Measurements from ENCODE around the gene SLC8A3.
A peak's percentile ranks its signal among the peaks of the same experiment; 100 is the strongest.

SLC8A3 gene

DNA sequence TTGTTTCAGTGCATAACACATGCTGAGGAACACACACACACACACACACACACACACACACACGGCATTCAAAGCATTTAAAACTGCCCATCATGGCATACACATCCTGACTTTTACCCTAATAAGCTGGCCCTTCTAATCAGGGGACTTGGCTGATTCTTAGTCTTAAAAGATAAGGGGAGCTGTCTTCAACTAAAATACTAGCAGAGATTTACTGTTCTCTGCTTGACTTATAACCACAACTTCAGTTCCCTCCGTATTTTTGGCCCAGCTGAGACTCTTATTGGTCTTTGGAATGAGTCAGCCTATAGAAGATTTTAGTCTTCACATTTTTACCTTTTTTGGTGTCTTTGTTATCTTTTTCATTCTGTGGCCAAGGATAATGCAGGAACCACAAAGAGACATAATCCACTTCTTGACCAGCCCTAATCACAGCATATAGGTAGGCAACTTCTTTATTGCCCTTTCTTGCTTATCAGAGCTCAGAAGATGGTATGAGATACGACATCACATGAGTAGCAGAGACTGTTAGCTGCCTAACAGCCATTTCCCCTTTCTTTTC, 25.1 kb upstream of the SLC8A3 start:
- TF ChIP-seq EZH2phosphoT487 (IDR thresholded peaks at IDR 0.05; ENCODE audit: low read depth): no peak
- TF ChIP-seq, protein P1, sequence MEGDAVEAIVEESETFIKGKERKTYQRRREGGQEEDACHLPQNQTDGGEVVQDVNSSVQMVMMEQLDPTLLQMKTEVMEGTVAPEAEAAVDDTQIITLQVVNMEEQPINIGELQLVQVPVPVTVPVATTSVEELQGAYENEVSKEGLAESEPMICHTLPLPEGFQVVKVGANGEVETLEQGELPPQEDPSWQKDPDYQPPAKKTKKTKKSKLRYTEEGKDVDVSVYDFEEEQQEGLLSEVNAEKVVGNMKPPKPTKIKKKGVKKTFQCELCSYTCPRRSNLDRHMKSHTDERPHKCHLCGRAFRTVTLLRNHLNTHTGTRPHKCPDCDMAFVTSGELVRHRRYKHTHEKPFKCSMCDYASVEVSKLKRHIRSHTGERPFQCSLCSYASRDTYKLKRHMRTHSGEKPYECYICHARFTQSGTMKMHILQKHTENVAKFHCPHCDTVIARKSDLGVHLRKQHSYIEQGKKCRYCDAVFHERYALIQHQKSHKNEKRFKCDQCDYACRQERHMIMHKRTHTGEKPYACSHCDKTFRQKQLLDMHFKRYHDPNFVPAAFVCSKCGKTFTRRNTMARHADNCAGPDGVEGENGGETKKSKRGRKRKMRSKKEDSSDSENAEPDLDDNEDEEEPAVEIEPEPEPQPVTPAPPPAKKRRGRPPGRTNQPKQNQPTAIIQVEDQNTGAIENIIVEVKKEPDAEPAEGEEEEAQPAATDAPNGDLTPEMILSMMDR (IDR thresholded peaks at IDR 0.05; ENCODE audit: low read depth, low read length): no peak
- Histone ChIP-seq H3K9ac (ENCODE audit: low read length) (no peak overlapping the region), H2AFZ (ENCODE audit: low read depth, low read length) (0 out of 2 replicates have a peak overlapping the region, but pooled peaks have one; percentile 11), H3K27me3 (ENCODE audit: low read depth, low read length) (peaks cover 18% of the 10 kb centered on the region), H3K79me2 (ENCODE audit: low read length) (no peaks in the 10 kb centered on the region), H3K36me3 (replicated peaks; ENCODE audit: low read depth, low read length) (no peaks in the 10 kb centered on the region), H3K9me3 (ENCODE audit: insufficient read depth, low read length) (no peaks in the 10 kb centered on the region), H3K4me3 (ENCODE audit: low read length) (no peak overlapping the region), H4K20me1 (ENCODE audit: insufficient read depth, low read length) (no peaks in the 10 kb centered on the region), H3K4me1 (ENCODE audit: low read length) (no peaks in the 10 kb centered on the region), H3K4me2 (ENCODE audit: low read length) (no peak overlapping the region), H3K27ac (ENCODE audit: low read length) (no peak overlapping the region)

DNA sequence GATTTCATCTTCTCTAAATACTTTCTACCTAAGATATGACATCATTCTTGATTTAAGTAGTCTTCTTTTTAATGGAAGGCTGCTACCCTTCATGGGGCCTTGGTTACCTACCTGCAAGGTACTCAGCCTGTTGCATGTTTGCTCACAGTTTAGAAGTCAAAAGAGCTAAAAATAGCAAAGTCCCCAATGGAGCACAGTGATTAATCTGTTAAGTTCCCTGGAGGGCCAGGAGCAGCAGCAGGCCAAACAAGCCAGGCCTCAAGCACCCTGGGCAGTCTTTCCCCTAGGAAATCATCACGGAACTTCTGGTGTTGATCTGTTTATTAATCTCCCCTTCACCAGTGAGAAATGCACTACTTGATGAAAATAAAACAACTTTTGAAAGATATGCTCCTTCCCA, 24.0 kb upstream of the SLC8A3 start:
- Histone ChIP-seq H3K36me3 (replicated peaks; ENCODE audit: low read depth, low read length) (no peaks in the 10 kb centered on the region), H2AFZ (ENCODE audit: low read depth, low read length) (no peak overlapping the region)

DNA sequence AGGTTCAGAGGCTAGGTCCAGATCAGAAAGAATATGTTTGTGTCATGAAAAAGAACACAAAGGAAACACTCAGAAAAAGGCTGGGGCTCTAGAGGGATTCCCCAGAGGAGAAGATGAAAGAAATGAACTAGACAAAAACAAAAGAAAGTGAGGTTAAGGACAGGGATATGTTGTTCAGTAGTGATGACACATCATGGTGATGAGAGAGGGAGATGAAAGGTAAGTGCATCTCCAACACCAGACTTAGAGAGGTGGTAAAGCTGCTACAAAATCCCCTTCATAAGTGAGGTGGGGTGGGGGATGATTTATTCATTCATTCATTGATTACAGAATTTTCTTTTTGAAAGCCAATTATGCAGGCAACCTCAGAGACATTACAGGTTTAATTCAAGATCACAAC, 19.6 kb upstream of the SLC8A3 start:
- Histone ChIP-seq H3K4me3 (ENCODE audit: low read length) (no peak overlapping the region), H2AFZ (ENCODE audit: low read depth, low read length) (no peak overlapping the region), H3K27me3 (ENCODE audit: low read depth, low read length) (0 out of 2 replicates have a peak, but pooled peaks cover 3% of the 10 kb centered on the region), H3K27ac (ENCODE audit: low read length) (no peak overlapping the region), H3K4me2 (ENCODE audit: low read length) (no peak overlapping the region), H3K9ac (ENCODE audit: low read length) (no peak overlapping the region), H3K9me3 (ENCODE audit: insufficient read depth, low read length) (no peaks in the 10 kb centered on the region), H4K20me1 (ENCODE audit: insufficient read depth, low read length) (no peaks in the 10 kb centered on the region), H3K79me2 (ENCODE audit: low read length) (no peaks in the 10 kb centered on the region), H3K36me3 (replicated peaks; ENCODE audit: low read depth, low read length) (no peaks in the 10 kb centered on the region), H3K4me1 (ENCODE audit: low read length) (no peaks in the 10 kb centered on the region)
- TF ChIP-seq, protein P1 (IDR thresholded peaks at IDR 0.05; ENCODE audit: low read depth, low read length): no peak
- TF ChIP-seq EZH2phosphoT487 (IDR thresholded peaks at IDR 0.05; ENCODE audit: low read depth): no peak

More for the DNA sequence above, 24.0 kb upstream of the SLC8A3 start:
- Histone ChIP-seq H3K27ac (ENCODE audit: low read length) (no peak overlapping the region), H3K4me3 (ENCODE audit: low read length) (no peak overlapping the region), H3K27me3 (ENCODE audit: low read depth, low read length) (peaks cover 13% of the 10 kb centered on the region), H3K4me2 (ENCODE audit: low read length) (no peak overlapping the region), H3K9me3 (ENCODE audit: insufficient read depth, low read length) (no peaks in the 10 kb centered on the region), H3K4me1 (ENCODE audit: low read length) (no peaks in the 10 kb centered on the region), H3K9ac (ENCODE audit: low read length) (no peak overlapping the region), H3K79me2 (ENCODE audit: low read length) (no peaks in the 10 kb centered on the region), H4K20me1 (ENCODE audit: insufficient read depth, low read length) (no peaks in the 10 kb centered on the region)
- TF ChIP-seq, protein P1 (IDR thresholded peaks at IDR 0.05; ENCODE audit: low read depth, low read length): no peak
- TF ChIP-seq EZH2phosphoT487 (IDR thresholded peaks at IDR 0.05; ENCODE audit: low read depth): no peak

DNA sequence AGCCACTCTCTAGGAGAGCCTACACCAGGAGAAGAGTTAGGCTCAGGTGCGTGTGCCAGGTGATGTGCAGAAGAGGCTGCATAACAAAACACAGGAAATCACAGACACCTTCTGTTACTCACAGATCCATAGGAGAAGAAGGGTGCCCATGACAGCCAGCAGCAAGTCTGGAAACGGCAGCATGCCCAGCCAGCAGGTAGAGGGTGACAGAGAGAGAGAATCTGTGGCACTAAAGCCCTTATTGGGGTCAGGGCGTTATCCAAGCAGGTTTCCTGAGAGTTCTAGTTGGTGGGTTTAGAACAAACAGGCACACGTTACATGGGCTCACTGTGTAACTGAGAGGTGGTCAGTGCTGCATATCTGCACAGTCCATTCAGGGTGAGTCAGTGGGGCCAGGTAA, 14.9 kb upstream of the SLC8A3 start:
- Histone ChIP-seq H3K27ac (ENCODE audit: low read length) (no peak overlapping the region), H3K36me3 (replicated peaks; ENCODE audit: low read depth, low read length) (no peaks in the 10 kb centered on the region), H3K27me3 (ENCODE audit: low read depth, low read length) (peaks cover 23% of the 10 kb centered on the region), H3K79me2 (ENCODE audit: low read length) (no peaks in the 10 kb centered on the region), H3K4me3 (ENCODE audit: low read length) (no peak overlapping the region), H2AFZ (ENCODE audit: low read depth, low read length) (no peak overlapping the region), H3K4me1 (ENCODE audit: low read length) (no peaks in the 10 kb centered on the region), H3K4me2 (ENCODE audit: low read length) (no peak overlapping the region), H3K9me3 (ENCODE audit: insufficient read depth, low read length) (no peaks in the 10 kb centered on the region), H4K20me1 (ENCODE audit: insufficient read depth, low read length) (no peaks in the 10 kb centered on the region), H3K9ac (ENCODE audit: low read length) (no peak overlapping the region)
- TF ChIP-seq, protein P1 (IDR thresholded peaks at IDR 0.05; ENCODE audit: low read depth, low read length): no peak
- TF ChIP-seq EZH2phosphoT487 (IDR thresholded peaks at IDR 0.05; ENCODE audit: low read depth): no peak
